Fibroblast of lung (primary cell): ENCODE data around the gene DDB1.

Experiments used
- EZH2 ChIP-seq: IDR thresholded peaks from 2 replicates; pipeline ENCODE4 v1.5.1; 2012; ENCODE audit warnings: low read length, control low read depth, mild to moderate bottlenecking; ENCODE audit errors: missing control alignments
- TF ChIP-seq, protein P1 (sequence below), 2 donors: IDR thresholded peaks in 1 of 2; conservative IDR thresholded peaks in 1 of 2; 1 replicate in 1 of 2; 2 replicates in 1 of 2; pipeline ENCODE4 v1.5.1; 2011 to 2012; ENCODE audit warnings: low read length in 2 of 2, control low read depth in 1 of 2, inconsistent platforms in 1 of 2, low read depth in 1 of 2, mild to moderate bottlenecking in 1 of 2

DNA sequence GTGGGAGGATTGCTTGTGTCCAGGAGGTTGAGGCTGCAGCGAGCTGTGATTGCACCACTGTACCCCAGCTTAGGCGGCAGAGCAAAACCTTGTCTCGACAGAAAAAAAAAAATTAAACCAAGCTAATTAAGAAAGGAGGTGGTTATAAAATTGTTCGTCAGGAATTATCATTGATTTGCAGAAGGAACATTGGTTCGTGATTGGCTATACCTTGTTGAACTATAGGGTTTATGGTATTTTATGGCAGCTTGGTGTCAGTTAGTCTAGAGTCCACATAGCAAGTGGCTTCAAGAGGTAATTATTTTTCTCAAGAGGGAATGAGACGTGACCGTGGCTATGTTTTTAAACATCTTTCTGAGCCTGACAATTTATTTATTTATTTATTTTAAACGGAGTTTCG, 48.0 kb upstream of the DDB1 start:
- no peak for TF ChIP-seq EZH2
- TF ChIP-seq, protein P1, sequence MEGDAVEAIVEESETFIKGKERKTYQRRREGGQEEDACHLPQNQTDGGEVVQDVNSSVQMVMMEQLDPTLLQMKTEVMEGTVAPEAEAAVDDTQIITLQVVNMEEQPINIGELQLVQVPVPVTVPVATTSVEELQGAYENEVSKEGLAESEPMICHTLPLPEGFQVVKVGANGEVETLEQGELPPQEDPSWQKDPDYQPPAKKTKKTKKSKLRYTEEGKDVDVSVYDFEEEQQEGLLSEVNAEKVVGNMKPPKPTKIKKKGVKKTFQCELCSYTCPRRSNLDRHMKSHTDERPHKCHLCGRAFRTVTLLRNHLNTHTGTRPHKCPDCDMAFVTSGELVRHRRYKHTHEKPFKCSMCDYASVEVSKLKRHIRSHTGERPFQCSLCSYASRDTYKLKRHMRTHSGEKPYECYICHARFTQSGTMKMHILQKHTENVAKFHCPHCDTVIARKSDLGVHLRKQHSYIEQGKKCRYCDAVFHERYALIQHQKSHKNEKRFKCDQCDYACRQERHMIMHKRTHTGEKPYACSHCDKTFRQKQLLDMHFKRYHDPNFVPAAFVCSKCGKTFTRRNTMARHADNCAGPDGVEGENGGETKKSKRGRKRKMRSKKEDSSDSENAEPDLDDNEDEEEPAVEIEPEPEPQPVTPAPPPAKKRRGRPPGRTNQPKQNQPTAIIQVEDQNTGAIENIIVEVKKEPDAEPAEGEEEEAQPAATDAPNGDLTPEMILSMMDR (conservative IDR thresholded peaks at IDR 0.05 in 1 of 2, IDR thresholded peaks at IDR 0.05 in 1 of 2; ENCODE audit: low read depth in 1 of 2, low read length in 2 of 2) = no peak
